Measurements from ENCODE around the gene TRIM54.

GRCh38 chr2:27240406-27240805 lies 41.8 kb upstream of the TRIM54 start:
- TF ChIP-seq POLR2AphosphoS5 (IDR thresholded peaks at IDR 0.05; ENCODE audit: borderline replicate concordance, low read depth, low read length) (no peak), EZH2 (IDR thresholded peaks at IDR 0.05) (no peak), FOXP2 (optimal IDR thresholded peaks at IDR 0.05; ENCODE audit: control extremely low read depth, extremely low read length, insufficient read depth) (no peak)

All from SK-N-MC (cell line).